ENCODE results near the gene LYZL1.
"Not testable (repeated sequence)": the region's sequence is repeated elsewhere in the genome, so short reads cannot be mapped to it uniquely, and the experiment has no call there.

LYZL1 gene

DNA sequence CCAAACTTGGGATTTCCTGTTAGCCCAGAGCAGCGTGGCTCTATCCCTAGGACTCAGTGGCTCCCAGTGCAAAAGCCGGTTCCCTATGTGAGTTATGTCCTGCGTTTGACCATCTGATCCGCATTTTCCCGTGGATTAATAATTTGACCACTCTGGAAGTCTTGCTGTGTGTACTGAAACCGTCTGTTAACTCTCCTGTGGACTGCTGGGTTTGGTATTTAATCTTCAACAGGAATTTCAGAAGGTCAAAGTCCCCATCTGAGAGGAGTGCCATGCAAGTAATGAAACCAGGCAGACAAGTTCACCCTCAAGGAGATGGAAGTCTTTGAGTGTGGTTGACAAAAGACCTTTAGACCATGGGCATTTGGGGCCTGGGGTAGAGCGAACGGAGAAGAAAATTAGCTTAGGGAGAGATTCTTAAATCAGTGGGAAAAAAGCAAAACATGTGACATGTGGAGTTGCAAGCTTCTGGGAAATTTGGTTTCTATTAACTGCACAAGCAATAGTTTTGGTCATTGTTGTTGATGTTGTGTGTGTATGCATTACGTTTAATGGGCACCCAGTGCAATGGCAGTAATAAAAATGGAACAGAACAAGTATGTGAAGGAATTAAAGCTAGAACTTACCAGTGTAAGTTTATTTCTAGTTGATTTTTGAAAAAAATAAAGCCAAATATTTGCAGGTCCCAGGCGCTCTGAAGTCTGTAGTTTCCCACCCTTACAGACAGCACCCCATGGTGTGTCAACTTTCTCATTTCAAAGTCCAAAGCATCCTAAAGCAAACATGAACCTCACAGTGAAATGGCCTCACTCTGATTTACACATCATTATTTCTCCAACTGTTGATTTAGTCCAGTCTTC is 38.2 kb downstream of the LYZL1 start:
- no peak overlapping the region for H3K9ac ChIP-seq (ENCODE audit: low read length)
- no peaks in the 10 kb centered on the region for H3K36me3 ChIP-seq (ENCODE audit: control insufficient read depth, insufficient read depth, low read length)
- H3K4me3 ChIP-seq (ENCODE audit: low read length) = no peak overlapping the region
- peaks cover 21% of the 10 kb centered on the region for H3K4me1 ChIP-seq (ENCODE audit: control insufficient read depth, insufficient read depth, low read length)
- H3K27ac ChIP-seq (ENCODE audit: low read depth, low read length) = no peak overlapping the region
- H3K27me3 ChIP-seq (ENCODE audit: control insufficient read depth, insufficient read depth, low read length) = no peaks in the 10 kb centered on the region

DNA sequence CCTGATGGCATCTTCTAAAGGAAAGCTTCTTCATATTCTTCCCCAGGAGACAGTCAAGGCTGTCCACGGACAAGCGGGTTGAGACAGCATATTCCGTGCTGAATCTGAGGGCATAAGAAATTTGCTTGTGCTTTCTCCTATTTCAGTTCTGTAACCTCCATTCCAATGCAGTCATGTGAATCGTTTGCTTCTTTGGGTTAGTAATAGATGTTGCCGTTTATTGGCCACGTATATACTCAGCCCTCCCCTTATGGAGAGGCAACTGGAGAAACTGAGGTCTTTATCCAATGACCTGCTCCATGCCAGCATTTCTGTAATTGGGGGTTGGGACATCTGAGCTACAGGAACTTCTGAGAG is 38.9 kb downstream of the LYZL1 start:
- no peak overlapping the region for H3K4me3 ChIP-seq (ENCODE audit: low read length)
- H3K27me3 ChIP-seq (ENCODE audit: control insufficient read depth, insufficient read depth, low read length) = no peaks in the 10 kb centered on the region
- H3K4me1 ChIP-seq (ENCODE audit: control insufficient read depth, insufficient read depth, low read length) = peaks cover 21% of the 10 kb centered on the region
- no peaks in the 10 kb centered on the region for H3K36me3 ChIP-seq (ENCODE audit: control insufficient read depth, insufficient read depth, low read length)
- H3K27ac ChIP-seq (ENCODE audit: low read depth, low read length) = no peak overlapping the region
- no peak overlapping the region for H3K9ac ChIP-seq (ENCODE audit: low read length)

DNA sequence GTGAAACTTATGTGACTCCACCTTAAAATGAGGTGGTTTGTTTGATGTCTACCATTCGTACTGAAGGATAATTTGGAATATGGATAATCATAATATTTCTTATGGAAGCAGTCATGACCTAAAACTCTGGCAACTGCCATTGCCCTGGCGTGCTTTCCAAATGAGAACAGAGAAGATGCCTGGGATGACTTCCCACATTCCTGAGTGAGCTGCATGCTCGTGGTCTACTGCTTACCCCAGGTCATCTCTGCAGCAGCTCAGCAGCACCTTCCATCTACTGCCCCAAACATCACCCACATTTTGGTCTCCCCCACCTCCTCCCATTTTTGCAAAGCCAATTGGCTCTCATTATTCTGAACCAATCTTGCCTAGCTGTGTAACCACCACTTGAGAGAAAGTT is 40.1 kb downstream of the LYZL1 start:
- H3K27me3 ChIP-seq (ENCODE audit: control insufficient read depth, insufficient read depth, low read length) = no peaks in the 10 kb centered on the region

DNA sequence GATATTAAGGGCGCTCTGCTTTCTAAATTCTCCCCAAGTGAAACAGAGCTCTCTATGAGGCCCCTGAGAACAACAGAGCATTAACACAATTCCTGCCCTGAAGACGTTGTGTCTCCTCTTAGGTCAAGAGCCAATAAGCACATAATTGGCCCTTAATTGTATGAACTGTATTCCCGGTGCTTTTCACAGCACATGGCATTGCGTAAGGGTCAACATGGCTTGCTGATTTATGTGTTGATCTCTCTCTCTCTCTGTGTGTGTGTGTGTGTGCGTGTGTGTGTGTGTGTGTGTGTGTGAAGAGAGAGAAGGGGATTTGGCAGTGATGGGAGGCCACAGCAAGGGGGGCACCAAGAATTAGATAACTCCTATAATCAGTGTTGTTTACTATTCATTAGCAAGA is 40.5 kb downstream of the LYZL1 start:
- no peaks in the 10 kb centered on the region for H3K36me3 ChIP-seq (ENCODE audit: control insufficient read depth, insufficient read depth, low read length)
- no peak overlapping the region for H3K27ac ChIP-seq (ENCODE audit: low read depth, low read length)

More for the DNA sequence above, 40.1 kb downstream of the LYZL1 start:
- Histone ChIP-seq H3K27ac (ENCODE audit: low read depth, low read length) (no peak overlapping the region), H3K9ac (ENCODE audit: low read length) (no peak overlapping the region), H3K4me3 (ENCODE audit: low read length) (no peak overlapping the region), H3K4me1 (ENCODE audit: control insufficient read depth, insufficient read depth, low read length) (peaks cover 17% of the 10 kb centered on the region), H3K36me3 (ENCODE audit: control insufficient read depth, insufficient read depth, low read length) (no peaks in the 10 kb centered on the region)

DNA sequence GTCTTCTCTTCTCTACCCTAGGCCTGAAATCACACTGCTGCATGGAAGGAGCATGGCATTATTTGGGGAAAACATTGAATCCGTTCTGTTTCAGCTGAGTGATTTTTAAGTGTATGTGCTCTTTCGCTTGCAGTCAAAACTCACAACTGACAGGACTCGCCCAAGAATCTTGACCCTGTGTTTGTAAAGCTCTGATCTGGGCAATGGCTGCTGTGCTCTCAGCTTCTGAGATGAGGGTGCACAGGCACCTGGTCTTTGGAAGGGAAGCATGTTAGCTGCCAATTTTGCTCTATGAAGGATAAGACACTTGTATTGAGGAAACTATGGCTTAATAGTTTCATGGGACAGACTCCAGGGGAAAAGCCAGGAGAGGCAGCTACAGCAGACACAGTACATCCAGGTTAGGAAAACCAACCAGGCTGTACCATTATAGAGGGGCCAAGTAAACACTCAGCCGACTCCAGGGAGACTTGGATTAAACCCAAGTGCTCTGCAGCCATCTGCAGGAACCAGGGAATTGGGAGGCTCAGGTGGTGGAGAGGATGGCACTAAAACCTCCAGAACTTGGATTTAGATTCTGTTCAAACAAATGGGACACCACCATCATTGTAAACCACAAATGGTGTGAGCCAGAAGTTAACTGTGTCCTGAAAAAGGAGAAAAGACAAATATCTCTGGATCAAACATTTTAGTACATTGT is 43.3 kb downstream of the LYZL1 start:
- Histone ChIP-seq H3K36me3 (ENCODE audit: control insufficient read depth, insufficient read depth, low read length) (no peaks in the 10 kb centered on the region), H3K27ac (ENCODE audit: low read depth, low read length) (no peak overlapping the region), H3K9ac (ENCODE audit: low read length) (no peak overlapping the region), H3K4me1 (ENCODE audit: control insufficient read depth, insufficient read depth, low read length) (peaks cover 13% of the 10 kb centered on the region), H3K4me3 (ENCODE audit: low read length) (no peak overlapping the region), H3K27me3 (ENCODE audit: control insufficient read depth, insufficient read depth, low read length) (no peaks in the 10 kb centered on the region)

More for the DNA sequence above, 40.5 kb downstream of the LYZL1 start:
- Histone ChIP-seq H3K9ac (ENCODE audit: low read length) (no peak overlapping the region), H3K27me3 (ENCODE audit: control insufficient read depth, insufficient read depth, low read length) (no peaks in the 10 kb centered on the region), H3K4me3 (ENCODE audit: low read length) (no peak overlapping the region), H3K4me1 (ENCODE audit: control insufficient read depth, insufficient read depth, low read length) (peaks cover 14% of the 10 kb centered on the region)

DNA sequence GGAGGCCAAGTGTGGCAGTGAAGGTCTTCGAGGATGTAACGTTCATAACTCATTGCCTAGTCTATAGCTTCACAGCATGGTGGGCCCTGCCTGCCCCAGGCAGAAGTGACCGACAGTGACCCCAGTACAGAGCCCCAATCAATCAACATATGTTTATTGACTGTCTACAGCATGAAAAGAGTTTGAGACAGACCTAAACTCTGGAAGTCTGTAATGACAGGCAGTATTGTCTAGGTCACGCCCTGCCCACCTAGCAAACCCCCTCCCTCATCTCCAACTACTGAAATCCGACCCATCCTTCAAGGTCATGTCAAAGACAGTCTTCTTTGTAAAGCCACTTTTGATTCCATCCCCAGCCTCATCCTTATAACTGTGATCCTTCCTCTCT is 43.9 kb downstream of the LYZL1 start:
- Histone ChIP-seq H3K4me3 (ENCODE audit: low read length) (no peak overlapping the region), H3K36me3 (ENCODE audit: control insufficient read depth, insufficient read depth, low read length) (no peaks in the 10 kb centered on the region), H3K4me1 (ENCODE audit: control insufficient read depth, insufficient read depth, low read length) (peaks cover 13% of the 10 kb centered on the region), H3K9ac (ENCODE audit: low read length) (no peak overlapping the region), H3K27me3 (ENCODE audit: control insufficient read depth, insufficient read depth, low read length) (no peaks in the 10 kb centered on the region), H3K27ac (ENCODE audit: low read depth, low read length) (no peak overlapping the region)

- H3K4me3 ChIP-seq (ENCODE audit: low read length); H3K27ac ChIP-seq (ENCODE audit: low read depth, low read length); H3K36me3 ChIP-seq (ENCODE audit: control insufficient read depth, insufficient read depth, low read length); H3K9ac ChIP-seq (ENCODE audit: low read length); H3K27me3 ChIP-seq (ENCODE audit: control insufficient read depth, insufficient read depth, low read length); H3K4me1 ChIP-seq (ENCODE audit: control insufficient read depth, insufficient read depth, low read length): not testable (repeated sequence)
Observed at GRCh38 chr10:29337526-29337925, 48.7 kb downstream of the LYZL1 start.

GRCh38 chr10:29343607-29344038 is 54.8 kb downstream of the LYZL1 start:
- no peak overlapping the region for H3K9ac ChIP-seq (ENCODE audit: low read length)
- H3K4me1 ChIP-seq (ENCODE audit: control insufficient read depth, insufficient read depth, low read length) = no peaks in the 10 kb centered on the region
- no peak overlapping the region for H3K4me3 ChIP-seq (ENCODE audit: low read length)
- no peaks in the 10 kb centered on the region for H3K27me3 ChIP-seq (ENCODE audit: control insufficient read depth, insufficient read depth, low read length)
- no peaks in the 10 kb centered on the region for H3K36me3 ChIP-seq (ENCODE audit: control insufficient read depth, insufficient read depth, low read length)
- H3K27ac ChIP-seq (ENCODE audit: low read depth, low read length) = no peak overlapping the region

GRCh38 chr10:29344073-29344820 is 55.4 kb downstream of the LYZL1 start:
- Histone ChIP-seq H3K4me3 (ENCODE audit: low read length) (no peak overlapping the region), H3K27ac (ENCODE audit: low read depth, low read length) (no peak overlapping the region), H3K9ac (ENCODE audit: low read length) (no peak overlapping the region), H3K36me3 (ENCODE audit: control insufficient read depth, insufficient read depth, low read length) (no peaks in the 10 kb centered on the region), H3K4me1 (ENCODE audit: control insufficient read depth, insufficient read depth, low read length) (no peaks in the 10 kb centered on the region), H3K27me3 (ENCODE audit: control insufficient read depth, insufficient read depth, low read length) (no peaks in the 10 kb centered on the region)

DNA sequence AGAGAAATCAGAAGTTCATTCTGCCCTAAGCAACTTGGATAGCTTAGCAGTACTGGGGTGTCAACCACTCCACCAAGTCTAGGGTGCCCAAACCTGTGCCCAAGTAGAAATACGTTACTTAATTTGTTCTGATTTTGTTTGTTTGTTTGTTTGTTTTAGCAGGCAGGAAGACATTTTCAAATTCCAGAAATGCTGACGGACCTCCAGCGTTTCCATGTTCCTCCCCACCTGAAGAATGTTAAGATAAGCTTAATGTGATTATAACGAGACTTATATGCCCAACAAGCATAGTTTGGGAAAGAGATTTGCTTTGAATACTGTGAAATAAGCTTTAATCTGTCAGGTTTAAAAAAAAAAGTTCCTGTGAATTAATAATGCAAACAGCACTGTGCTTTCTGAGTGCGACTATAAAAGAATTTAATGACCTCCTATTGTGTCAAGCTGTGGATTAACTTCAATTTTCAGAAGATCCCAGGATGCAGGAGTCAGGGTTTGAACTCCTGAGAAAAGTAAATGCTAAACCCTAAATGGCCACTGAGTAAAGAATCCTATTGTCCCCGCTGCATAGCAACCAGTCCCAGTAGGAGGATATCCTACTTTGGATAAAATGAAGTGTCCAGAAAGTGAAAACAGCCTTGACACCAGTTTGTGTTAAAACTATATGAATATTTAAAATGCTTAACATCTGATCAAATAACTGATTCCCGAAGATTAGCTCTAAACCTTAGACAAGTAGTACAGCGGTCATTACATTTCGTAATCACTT is 56.5 kb downstream of the LYZL1 start:
- Histone ChIP-seq H3K27ac (ENCODE audit: low read depth, low read length) (no peak overlapping the region), H3K4me3 (ENCODE audit: low read length) (no peak overlapping the region), H3K27me3 (ENCODE audit: control insufficient read depth, insufficient read depth, low read length) (no peaks in the 10 kb centered on the region), H3K4me1 (ENCODE audit: control insufficient read depth, insufficient read depth, low read length) (no peaks in the 10 kb centered on the region), H3K36me3 (ENCODE audit: control insufficient read depth, insufficient read depth, low read length) (no peaks in the 10 kb centered on the region), H3K9ac (ENCODE audit: low read length) (no peak overlapping the region)

DNA sequence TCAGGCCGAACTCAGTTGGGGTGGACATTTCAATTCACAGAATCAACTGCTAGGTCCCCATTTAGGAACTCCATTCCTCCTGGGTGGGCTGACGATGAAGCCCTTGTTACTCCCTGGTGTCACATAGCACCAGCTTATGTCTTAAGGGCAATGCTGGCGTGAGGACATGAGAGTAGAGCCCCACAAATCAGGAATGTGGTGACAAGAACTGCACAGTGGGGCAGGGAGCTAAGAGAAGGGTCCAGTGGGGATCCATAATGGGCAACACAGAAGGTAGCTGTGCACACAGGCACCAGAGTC is 57.0 kb downstream of the LYZL1 start:
- H3K27me3 ChIP-seq (ENCODE audit: control insufficient read depth, insufficient read depth, low read length) = no peaks in the 10 kb centered on the region
- no peak overlapping the region for H3K9ac ChIP-seq (ENCODE audit: low read length)
- no peaks in the 10 kb centered on the region for H3K4me1 ChIP-seq (ENCODE audit: control insufficient read depth, insufficient read depth, low read length)
- H3K4me3 ChIP-seq (ENCODE audit: low read length) = no peak overlapping the region
- no peak overlapping the region for H3K27ac ChIP-seq (ENCODE audit: low read depth, low read length)
- H3K36me3 ChIP-seq (ENCODE audit: control insufficient read depth, insufficient read depth, low read length) = no peaks in the 10 kb centered on the region

Measured in rectal smooth muscle tissue (tissue), 1 donor.